HG03521 (cell line): ENCODE measurements around the gene ZNF296.

Source experiments
- ATAC-seq: cut with Tn5 transposase; IDR thresholded peaks from one replicate; pipeline ENCODE4 v1.9.1; 2021; ENCODE audit warnings: mild to moderate bottlenecking, moderate library complexity; ENCODE audit not compliant: unreplicated experiment

ZNF296 gene

GRCh38 chr19:45027371-45027770, 48.9 kb downstream of the ZNF296 start:
- no peak for ATAC-seq

GRCh38 chr19:45025264-45025663, 51.0 kb downstream of the ZNF296 start:
- no peak for ATAC-seq

- ATAC-seq: no peak
These were observed 53.2 kb downstream of the ZNF296 start for GRCh38 chr19:45023048-45023447.

GRCh38 chr19:45021971-45022370, 54.3 kb downstream of the ZNF296 start:
- ATAC-seq: no peak
